GM21529 (cell line): ENCODE data around the gene CCDC28B.
A peak's percentile ranks its signal among the peaks of the same experiment; 100 is the strongest.

Source experiments
- ATAC-seq: cut with Tn5 transposase; IDR thresholded peaks from one replicate; pipeline ENCODE4 v1.9.1; 2021; ENCODE audit not compliant: unreplicated experiment

CCDC28B gene

DNA sequence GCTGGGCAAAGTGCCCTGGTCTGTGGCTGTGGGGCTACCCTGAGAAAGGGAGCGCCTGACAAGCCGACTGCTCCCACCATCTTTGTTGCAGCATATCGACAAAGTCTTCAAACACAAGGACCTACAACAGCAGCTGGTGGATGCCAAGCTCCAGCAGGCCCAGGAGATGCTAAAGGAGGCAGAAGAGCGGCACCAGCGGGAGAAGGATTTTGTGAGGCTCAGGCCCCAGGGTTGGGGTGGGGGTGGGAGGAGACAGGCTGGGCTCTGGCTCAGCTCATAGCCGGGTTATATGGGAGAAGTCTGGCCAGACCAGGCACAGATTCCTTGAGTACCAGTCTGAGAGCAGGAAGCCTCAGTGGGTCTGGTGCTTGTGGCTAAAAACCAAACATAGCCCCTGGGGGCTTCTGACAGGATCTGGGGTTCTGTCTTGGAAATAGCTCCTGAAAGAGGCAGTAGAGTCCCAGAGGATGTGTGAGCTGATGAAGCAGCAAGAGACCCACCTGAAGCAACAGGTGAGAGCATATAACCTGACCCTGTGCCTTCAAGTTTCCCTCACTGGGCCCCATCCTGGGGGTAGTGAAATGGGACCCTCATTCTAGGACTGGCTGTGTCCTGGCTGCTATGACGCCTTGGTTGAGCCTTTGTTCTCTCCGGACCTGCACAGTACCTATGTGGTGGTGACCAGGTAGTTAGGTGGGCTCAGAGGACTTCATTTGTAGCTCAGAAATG, 8.0 kb upstream of the CCDC28B start:
- ATAC-seq: no peak

DNA sequence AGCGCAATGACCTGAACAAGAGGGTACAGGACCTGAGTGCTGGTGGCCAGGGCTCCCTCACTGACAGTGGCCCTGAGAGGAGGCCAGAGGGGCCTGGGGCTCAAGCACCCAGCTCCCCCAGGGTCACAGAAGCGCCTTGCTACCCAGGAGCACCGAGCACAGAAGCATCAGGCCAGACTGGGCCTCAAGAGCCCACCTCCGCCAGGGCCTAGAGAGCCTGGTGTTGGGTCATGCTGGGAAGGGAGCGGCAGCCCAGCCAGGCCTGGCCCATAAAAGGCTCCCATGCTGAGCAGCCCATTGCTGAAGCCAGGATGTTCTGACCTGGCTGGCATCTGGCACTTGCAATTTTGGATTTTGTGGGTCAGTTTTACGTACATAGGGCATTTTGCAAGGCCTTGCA, 5.4 kb upstream of the CCDC28B start:
- no peak for ATAC-seq

- no peak for ATAC-seq
Observed at GRCh38 chr1:32195531-32195930, 4.9 kb upstream of the CCDC28B start.

DNA sequence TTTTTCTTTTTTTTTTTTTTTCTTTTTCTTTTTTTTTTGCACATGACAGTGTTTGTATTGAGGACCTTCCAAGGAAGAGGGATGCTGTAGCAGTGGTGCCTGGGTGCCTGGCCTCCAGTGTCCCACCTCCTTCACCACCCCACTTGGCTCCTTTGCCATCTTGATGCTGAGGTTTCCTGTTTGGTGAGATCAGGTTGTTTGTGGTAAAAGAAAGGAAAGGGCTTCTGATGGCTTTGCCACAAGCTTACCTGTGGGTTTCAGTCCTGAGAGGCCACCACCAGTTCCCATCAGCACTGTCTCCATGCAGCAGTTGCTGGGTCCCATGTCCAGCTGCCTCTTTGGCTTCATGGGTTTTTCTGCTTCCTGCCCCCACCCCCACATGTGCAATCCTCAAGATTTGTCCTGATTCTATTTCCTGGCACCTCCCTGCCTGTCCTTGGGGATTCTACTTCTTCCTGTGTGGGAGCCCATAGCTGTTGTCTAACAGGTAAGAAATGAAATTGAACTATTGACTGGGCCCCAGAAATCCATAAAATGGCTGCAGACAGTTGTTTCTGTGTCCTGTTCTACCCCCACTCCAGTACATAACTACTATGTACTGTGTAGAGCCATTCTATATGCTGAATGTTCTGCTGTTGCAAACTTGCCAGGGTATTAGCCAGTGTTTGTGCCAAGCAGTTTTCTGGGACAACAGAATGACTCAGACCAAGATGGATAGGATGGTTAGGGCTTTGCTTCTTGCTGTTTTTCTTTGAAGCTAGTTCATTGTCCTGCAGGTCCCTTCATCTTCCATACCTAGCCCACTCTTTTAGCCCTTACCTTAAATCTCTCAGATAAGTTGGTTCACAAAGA, 4.2 kb upstream of the CCDC28B start:
- no peak for ATAC-seq

- no peak for ATAC-seq
Observed at GRCh38 chr1:32197074-32197473, 3.3 kb upstream of the CCDC28B start.

DNA sequence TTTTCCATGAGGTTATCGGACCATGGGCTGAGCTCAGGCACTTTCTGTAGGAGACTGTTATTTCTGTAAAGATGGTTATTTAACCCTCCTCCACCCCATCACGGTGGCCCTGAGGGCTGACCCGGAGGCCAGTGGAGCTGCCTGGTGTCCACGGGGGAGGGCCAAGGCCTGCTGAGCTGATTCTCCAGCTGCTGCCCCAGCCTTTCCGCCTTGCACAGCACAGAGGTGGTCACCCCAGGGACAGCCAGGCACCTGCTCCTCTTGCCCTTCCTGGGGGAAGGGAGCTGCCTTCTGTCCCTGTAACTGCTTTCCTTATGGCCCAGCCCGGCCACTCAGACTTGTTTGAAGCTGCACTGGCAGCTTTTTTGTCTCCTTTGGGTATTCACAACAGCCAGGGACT, 2.6 kb upstream of the CCDC28B start:
- no peak for ATAC-seq

GRCh38 chr1:32198237-32199042, 2.0 kb upstream of the CCDC28B start:
- ATAC-seq: no peak

DNA sequence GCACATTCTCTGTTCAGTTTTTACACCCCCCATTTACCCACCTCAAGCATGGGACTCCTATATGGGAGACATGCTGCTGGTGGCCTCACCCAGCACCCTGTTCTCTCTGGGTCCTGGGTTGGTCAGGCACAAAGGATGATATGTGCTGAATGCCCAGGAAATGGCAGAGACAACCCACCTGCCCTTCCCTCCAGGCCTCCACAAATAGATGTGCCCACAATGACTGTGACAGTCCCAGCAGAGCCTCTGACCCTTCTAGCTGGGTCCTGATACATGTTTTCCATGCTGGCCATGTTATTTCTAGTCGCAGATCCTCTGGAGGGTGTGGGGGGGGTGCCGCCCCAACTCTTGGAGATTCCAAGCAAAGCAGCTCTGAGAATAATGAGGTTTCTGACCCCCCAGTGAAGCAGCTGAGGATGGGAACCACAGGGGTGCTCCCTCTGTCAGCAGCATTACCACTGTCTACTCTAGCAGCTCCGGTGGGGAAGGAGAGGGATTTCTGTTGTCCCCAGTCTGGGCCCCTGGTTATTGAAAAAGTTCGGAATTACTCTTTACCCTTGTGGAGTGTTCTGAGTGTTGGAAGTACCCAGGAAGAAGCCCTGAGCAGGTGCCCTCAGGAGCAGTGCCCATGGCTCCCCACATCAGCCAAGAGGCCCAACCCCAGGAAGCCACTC, 1.2 kb upstream of the CCDC28B start:
- no peak for ATAC-seq

DNA sequence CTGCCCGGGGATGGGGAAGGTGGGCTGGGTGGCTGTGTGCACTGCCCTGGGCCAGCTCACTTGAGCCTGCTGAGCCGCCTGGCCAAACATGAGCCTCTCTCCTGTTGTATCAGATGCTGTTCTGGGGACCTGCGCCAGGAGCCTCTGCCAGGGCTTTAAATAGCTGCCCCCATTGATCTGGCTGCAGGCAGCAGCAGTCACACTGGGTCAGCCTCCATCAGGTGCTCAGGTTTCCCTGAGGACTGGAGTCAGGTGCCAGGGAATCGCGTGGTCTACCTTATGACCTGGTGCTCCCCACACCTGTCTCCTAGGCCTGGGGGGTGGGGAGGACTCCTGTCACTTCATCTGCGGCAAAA, 700 bp upstream of the CCDC28B start:
- no peak for ATAC-seq

GRCh38 chr1:32201011-32201855, 838 bp downstream of the CCDC28B start:
- peak; percentile 38 for ATAC-seq

- no peak for ATAC-seq
Observed at GRCh38 chr1:32204943-32205361, 4.6 kb downstream of the CCDC28B start.

- peak; percentile 48 for ATAC-seq
Observed at GRCh38 chr1:32205401-32206370, 5.3 kb downstream of the CCDC28B start, which contains the start of gene IQCC. Gene IQCC (plus strand): TSS chr1:32205671. CDS start chr1:32205682, 11 bp downstream.

DNA sequence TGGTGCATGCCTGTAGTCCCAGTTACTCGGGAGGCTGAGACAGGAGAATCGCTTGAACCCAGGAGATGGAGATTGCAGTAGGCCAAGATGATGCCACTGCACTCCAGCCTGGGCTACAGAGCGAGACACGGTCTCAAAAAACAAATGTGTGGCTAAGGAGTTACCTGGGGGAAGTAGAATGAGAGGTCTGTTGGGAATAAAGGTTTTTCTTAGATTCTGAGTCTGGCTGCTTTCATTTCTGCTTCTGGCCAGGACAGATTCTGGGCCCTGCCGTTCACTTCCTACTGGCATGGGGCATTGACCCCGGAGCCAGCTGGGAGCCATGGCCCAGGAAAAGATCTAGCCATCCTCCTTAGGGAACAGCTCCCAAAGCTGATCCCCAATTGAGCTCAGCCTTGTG, 8.1 kb downstream of the CCDC28B start:
- no peak for ATAC-seq

GRCh38 chr1:32208891-32209328, 8.5 kb downstream of the CCDC28B start, which contains the start of gene DCDC2B:
Gene DCDC2B (plus strand): TSS chr1:32209089. CDS start chr1:32209094, 5 bp downstream.
- no peak for ATAC-seq

DNA sequence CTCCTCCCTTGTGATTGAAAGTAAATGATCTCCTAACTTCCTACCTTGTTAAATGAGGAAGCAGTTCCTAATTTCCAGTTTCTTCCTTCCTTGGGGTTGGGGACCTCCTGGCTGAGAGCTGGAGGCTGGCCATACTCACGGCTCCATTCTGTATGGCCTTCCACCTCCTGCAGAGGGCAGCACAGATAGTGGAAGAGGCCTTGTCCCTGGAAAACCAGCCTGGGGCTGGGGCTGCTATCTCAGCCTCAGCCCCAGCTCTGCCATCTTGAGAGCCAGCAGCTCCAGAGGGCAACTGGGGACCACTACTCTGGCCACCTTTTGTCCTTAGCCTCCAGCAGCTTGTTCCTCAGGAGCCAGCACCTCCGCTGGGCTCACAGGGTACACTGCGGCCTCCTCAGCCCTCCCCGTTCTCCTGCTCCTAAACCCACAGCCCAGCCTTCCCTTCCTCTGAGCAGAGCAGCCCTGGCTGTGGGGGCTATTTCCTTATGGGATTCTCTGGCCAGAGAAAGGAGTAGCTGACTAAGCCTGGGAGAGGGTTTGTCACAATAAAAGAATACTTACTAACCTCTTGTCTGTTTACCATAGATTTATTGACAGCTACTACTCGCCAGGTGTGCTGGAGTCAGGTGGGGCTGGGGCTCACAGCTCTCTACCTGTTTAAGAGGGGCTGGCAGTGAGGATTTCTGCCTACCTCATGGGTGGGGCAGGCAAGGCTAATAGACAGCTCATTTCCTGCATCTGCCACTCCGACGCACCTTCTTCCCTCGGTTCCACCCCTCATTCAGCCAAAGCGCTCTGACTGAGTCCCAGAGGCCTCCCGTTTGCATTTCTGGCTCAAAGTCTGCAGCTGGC, 15.5 kb downstream of the CCDC28B start:
- no peak for ATAC-seq

GRCh38 chr1:32216566-32216965, 16.2 kb downstream of the CCDC28B start:
- ATAC-seq: no peak

- ATAC-seq: no peak
Observed at GRCh38 chr1:32219022-32219421, 18.6 kb downstream of the CCDC28B start.
